ENCODE measurements around the gene SLC25A36.
"Not testable (repeated sequence)": the region's sequence is repeated elsewhere in the genome, so short reads cannot be mapped to it uniquely, and the experiment has no call there.

The SLC25A36 gene

GRCh38 chr3:140933109-140933508, 8.5 kb upstream of the SLC25A36 start:
- no peak for DNase-seq

- no peak for DNase-seq
Measured at GRCh38 chr3:140933552-140933951, 8.1 kb upstream of the SLC25A36 start.

- not testable (repeated sequence) for DNase-seq
Measured at GRCh38 chr3:140939305-140939704, 2.3 kb upstream of the SLC25A36 start.

- no peak for DNase-seq
Measured at GRCh38 chr3:140941090-140941433, 574 bp upstream of the SLC25A36 start.

- peak in 1 of 2 experiments; percentile 21 for DNase-seq
Measured at GRCh38 chr3:140942221-140943104, 827 bp downstream of the SLC25A36 start.

- no peak for DNase-seq
Measured at GRCh38 chr3:140943781-140944552, 2.3 kb downstream of the SLC25A36 start.

GRCh38 chr3:140948460-140949249, 7.0 kb downstream of the SLC25A36 start:
- DNase-seq: no peak

- DNase-seq: no peak
Measured at GRCh38 chr3:140950144-140950543, 8.5 kb downstream of the SLC25A36 start.

GRCh38 chr3:140950863-140951262, 9.2 kb downstream of the SLC25A36 start:
- DNase-seq: no peak

- not testable (repeated sequence) for DNase-seq
Measured at GRCh38 chr3:140951750-140952149, 10.1 kb downstream of the SLC25A36 start.

GRCh38 chr3:140953028-140953960, 11.7 kb downstream of the SLC25A36 start:
- DNase-seq: no peak

- no peak for DNase-seq
Measured at GRCh38 chr3:140954576-140954975, 12.9 kb downstream of the SLC25A36 start.

- DNase-seq: no peak
Measured at GRCh38 chr3:140955645-140956044, 14.0 kb downstream of the SLC25A36 start.

- DNase-seq: no peak
Measured at GRCh38 chr3:140956058-140956835, 14.6 kb downstream of the SLC25A36 start.

GRCh38 chr3:140972833-140973232, 31.2 kb downstream of the SLC25A36 start:
- DNase-seq: no peak

GRCh38 chr3:140974900-140975299, 33.3 kb downstream of the SLC25A36 start:
- no peak for DNase-seq

GRCh38 chr3:140980663-140981062, 39.0 kb downstream of the SLC25A36 start:
- no peak for DNase-seq

- DNase-seq: not testable (repeated sequence)
Measured at GRCh38 chr3:140987792-140988191, 46.2 kb downstream of the SLC25A36 start.

GRCh38 chr3:140994316-140994715, 52.7 kb downstream of the SLC25A36 start:
- no peak for DNase-seq

GRCh38 chr3:140994861-140995260, 53.2 kb downstream of the SLC25A36 start:
- DNase-seq: not testable (repeated sequence)

- DNase-seq: no peak
Measured at GRCh38 chr3:140995881-140996280, 54.2 kb downstream of the SLC25A36 start.
